B cell (primary cell): ENCODE measurements around the gene C1orf116. TPM values are rescaled to one million over a fixed set of nuclear protein-coding genes. Genes with fewer than 3 reads are reported as not detected.

Experiments
- ATAC-seq: fragments of 200-7000 bp; cut with Tn5 transposase; one replicate; pipeline ENCODE4 v1.10.0; 2021; ENCODE audit warnings: low read depth, mild to moderate bottlenecking, moderate number of reproducible peaks, moderate library complexity
- CTCF ChIA-PET: fragments of 350-600 bp; sonication (Branson Sonifier 250); formaldehyde crosslinking; loops from one replicate; lab custom pipeline; 2021; ENCODE audit warnings: antibody characterized with exemption, inconsistent platforms; lab: Charles Lee
- POLR2A ChIA-PET: fragments of 350-600 bp; sonication (Branson Sonifier 250); formaldehyde crosslinking; loops from one replicate; lab custom pipeline; 2021; ENCODE audit warnings: antibody characterized with exemption; lab: Charles Lee
- DNase-seq: peaks from one replicate; pipeline ENCODE4 v3.0.0; 2013
- H2AFZ ChIP-seq: 2 replicates; pipeline ENCODE4 v1.6.1; 2012; ENCODE audit warnings: mild to moderate bottlenecking, low read depth, low read length; ENCODE audit not compliant: insufficient read depth, poor library complexity, severe bottlenecking
- H3K27ac ChIP-seq, 2 donors: 1 replicate in 1 of 2; 2 replicates in 1 of 2; pipeline ENCODE4 v1.5.1; 2012 to 2013; ENCODE audit warnings: low read length in 2 of 2, mild to moderate bottlenecking in 2 of 2, moderate library complexity in 1 of 2
- H3K27me3 ChIP-seq, 4 experiments: fragments of 200-600 bp in 1 of 4; sonication (generic) in 1 of 4; replicated peaks in 1 of 4; 1 replicate in 2 of 4; 2 replicates in 2 of 4; pipeline versions ENCODE4 v1.6.1 to v1.7.0; 2013 to 2016; ENCODE audit warnings: low read length in 3 of 4, mild to moderate bottlenecking in 2 of 4, mixed read lengths in 1 of 4, moderate library complexity in 1 of 4; ENCODE audit not compliant: insufficient read depth in 4 of 4, control insufficient read depth in 3 of 4; ENCODE audit errors: control extremely low read depth in 1 of 4
- H3K36me3 ChIP-seq, 2 experiments: replicated peaks in 1 of 2; 1 replicate in 1 of 2; 2 replicates in 1 of 2; pipeline versions ENCODE4 v1.6.1 to v1.7.1; 2013; ENCODE audit warnings: low read length in 1 of 2; ENCODE audit not compliant: insufficient read depth in 2 of 2, control insufficient read depth in 1 of 2; ENCODE audit errors: control extremely low read depth in 1 of 2, extremely low read depth in 1 of 2
- H3K4me1 ChIP-seq, 2 donors: fragments of 200-600 bp in 1 of 2; sonication (generic) in 1 of 2; 1 replicate in 1 of 2; 2 replicates in 1 of 2; pipeline versions ENCODE4 v1.5.1 to v1.6.1; 2013 to 2017; ENCODE audit warnings: low read length in 2 of 2; ENCODE audit not compliant: control insufficient read depth in 2 of 2, insufficient read depth in 2 of 2
- H3K4me2 ChIP-seq: replicated peaks from 2 replicates; pipeline ENCODE3; 2012; ENCODE audit warnings: mild to moderate bottlenecking, low read depth, low read length; ENCODE audit not compliant: poor library complexity, severe bottlenecking
- H3K4me3 ChIP-seq, 5 experiments: fragments of 200-600 bp in 1 of 5; sonication (generic) in 1 of 5; 1 replicate in 3 of 5; 2 replicates in 2 of 5; pipeline versions ENCODE4 v1.5.1 to v1.7.0; 2011 to 2016; ENCODE audit warnings: low read length in 4 of 5, mild to moderate bottlenecking in 4 of 5, low read depth in 2 of 5, control low read depth in 1 of 5, moderate library complexity in 1 of 5; ENCODE audit not compliant: insufficient read depth in 1 of 5; ENCODE audit errors: control extremely low read depth in 1 of 5, extremely low read depth in 1 of 5
- H3K79me2 ChIP-seq: fragments of 200-600 bp; sonication (generic); one replicate; pipeline ENCODE4 v1.6.0; 2016; ENCODE audit warnings: low read length; ENCODE audit not compliant: control insufficient read depth, insufficient read depth
- H3K9ac ChIP-seq: fragments of 200-600 bp; sonication (generic); 2 replicates; pipeline ENCODE4 v1.6.1; 2017; ENCODE audit warnings: mild to moderate bottlenecking, low read length, moderate library complexity
- H3K9me3 ChIP-seq, 3 donors: one replicate each; pipeline versions ENCODE4 v1.6.1 to v1.7.1; 2013; ENCODE audit warnings: low read length in 2 of 3; ENCODE audit not compliant: control insufficient read depth in 2 of 3, insufficient read depth in 1 of 3; ENCODE audit errors: control extremely low read depth in 1 of 3
- H4K20me1 ChIP-seq: 2 replicates; pipeline ENCODE4 v1.6.0; 2012; ENCODE audit warnings: mild to moderate bottlenecking, low read length; ENCODE audit not compliant: insufficient read depth, control insufficient read depth, poor library complexity, severe bottlenecking
- H3K27ac Mint-ChIP-seq: one replicate; pipeline ENCODE4 v1.8.0; 2021; ENCODE audit warnings: mixed read lengths
- H3K27me3 Mint-ChIP-seq: one replicate; pipeline ENCODE4 v1.8.0; 2021; ENCODE audit warnings: mixed read lengths
- H3K4me1 Mint-ChIP-seq: one replicate; pipeline ENCODE4 v1.8.0; 2021; ENCODE audit warnings: mixed read lengths
- H3K4me3 Mint-ChIP-seq: one replicate; pipeline ENCODE4 v1.8.0; 2021; ENCODE audit warnings: mixed read lengths
- H3K9me3 Mint-ChIP-seq: one replicate; pipeline ENCODE4 v1.8.0; 2022; ENCODE audit warnings: mixed read lengths; ENCODE audit not compliant: insufficient read depth
- EZH2 ChIP-seq: IDR thresholded peaks from 2 replicates; pipeline ENCODE4 v1.6.1; 2012; ENCODE audit warnings: borderline replicate concordance, low read depth, mild to moderate bottlenecking, moderate library complexity, low read length; ENCODE audit not compliant: insufficient read depth, poor library complexity, severe bottlenecking
- WGBS: methylation state at CpG from one replicate; pipeline ENCODE4 v1.1.5; 2013; ENCODE audit warnings: missing lambda C conversion rate; ENCODE audit not compliant: insufficient coverage; 5-methylcytosine and 5-hydroxymethylcytosine counted together
- intact Hi-C: fragments of 100-400 bp; cut with micrococcal nuclease; formaldehyde crosslinking; loops from one replicate; pipeline ENCODE4 v1.10.0; 2022
- polyA plus RNA-seq: library from polyadenylated mRNA; depleted of rRNA; stranded (reverse); fragments of >200 nt; gene quantifications from 2 replicates; pipeline ENCODE4 v1.2.3, GENCODE V29; 2012
- total RNA-seq, 2 donors: library from RNA; stranded (reverse); fragments of 120-200 nt in 1 of 2; gene quantifications; 1 replicate in 1 of 2; 2 replicates in 1 of 2; pipeline versions ENCODE4 v1.2.3 to v1.2.4, GENCODE V29; 2013 to 2022
- TF ChIP-seq, protein P1 (sequence below): fragments of 200-600 bp; IDR thresholded peaks from one replicate; pipeline ENCODE4 v1.8.0; 2022; ENCODE audit warnings: antibody characterized with exemption, mild to moderate bottlenecking

C1orf116 gene
- total and polyA plus RNA-seq, 2 donors (not counting 1 experiment from before 2014, with no cell fraction given): 0.09 TPM; not detected in 1

DNA sequence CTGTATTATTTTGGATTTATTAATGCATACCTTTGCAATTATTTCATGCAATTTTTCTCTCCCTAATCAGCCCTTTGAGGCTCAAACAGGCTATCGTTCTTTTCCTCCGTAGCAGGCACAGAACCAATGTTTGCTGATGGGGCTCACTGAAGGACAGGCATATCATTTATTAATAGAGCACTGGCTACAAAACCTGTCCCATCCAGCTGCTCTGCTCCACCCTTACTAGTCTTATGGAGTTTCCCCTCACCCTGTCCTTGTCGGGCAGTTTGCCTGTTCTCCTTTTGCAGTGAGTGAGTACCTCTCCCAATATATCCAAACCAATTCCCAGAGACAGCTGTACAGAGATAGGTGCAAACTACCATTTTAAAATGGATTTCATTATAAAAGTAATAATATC, 45.7 kb downstream of the C1orf116 start:
- H2AFZ ChIP-seq: no peak overlapping the region
- ChIA-PET POLR2A (no interaction called here), CTCF (interaction anchor here (1.0 to 2.1 kb wide), 4 partner anchors 177 to 356 kb away, joined by 3 to 6 read pairs (median 6); no protein-coding TSS in a partner anchor)
- Mint-ChIP-seq H3K4me3 (no peak overlapping the region), H3K27ac (no peak overlapping the region), H3K9me3 (no peaks in the 10 kb centered on the region), H3K4me1 (no peaks in the 10 kb centered on the region), H3K27me3 (peaks cover 26% of the 10 kb centered on the region)
- H3K9me3 ChIP-seq: no peaks in the 10 kb centered on the region
- no peaks in the 10 kb centered on the region for H3K79me2 ChIP-seq
- TF ChIP-seq, protein P1, sequence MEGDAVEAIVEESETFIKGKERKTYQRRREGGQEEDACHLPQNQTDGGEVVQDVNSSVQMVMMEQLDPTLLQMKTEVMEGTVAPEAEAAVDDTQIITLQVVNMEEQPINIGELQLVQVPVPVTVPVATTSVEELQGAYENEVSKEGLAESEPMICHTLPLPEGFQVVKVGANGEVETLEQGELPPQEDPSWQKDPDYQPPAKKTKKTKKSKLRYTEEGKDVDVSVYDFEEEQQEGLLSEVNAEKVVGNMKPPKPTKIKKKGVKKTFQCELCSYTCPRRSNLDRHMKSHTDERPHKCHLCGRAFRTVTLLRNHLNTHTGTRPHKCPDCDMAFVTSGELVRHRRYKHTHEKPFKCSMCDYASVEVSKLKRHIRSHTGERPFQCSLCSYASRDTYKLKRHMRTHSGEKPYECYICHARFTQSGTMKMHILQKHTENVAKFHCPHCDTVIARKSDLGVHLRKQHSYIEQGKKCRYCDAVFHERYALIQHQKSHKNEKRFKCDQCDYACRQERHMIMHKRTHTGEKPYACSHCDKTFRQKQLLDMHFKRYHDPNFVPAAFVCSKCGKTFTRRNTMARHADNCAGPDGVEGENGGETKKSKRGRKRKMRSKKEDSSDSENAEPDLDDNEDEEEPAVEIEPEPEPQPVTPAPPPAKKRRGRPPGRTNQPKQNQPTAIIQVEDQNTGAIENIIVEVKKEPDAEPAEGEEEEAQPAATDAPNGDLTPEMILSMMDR: no peak
- no peak for TF ChIP-seq EZH2
- no peak overlapping the region for H3K9ac ChIP-seq
- 100% methylated on average over 2 of the region's 3 CpGs for WGBS
- H3K4me2 ChIP-seq: no peak overlapping the region
- DNase-seq (no peak), ATAC-seq (no peak)
- no peaks in the 10 kb centered on the region for H3K4me1 ChIP-seq
- intact Hi-C loops: loop anchor here (10.0 kb wide), 1 partner anchor 492 kb away; no protein-coding TSS in a partner anchor
- H3K27me3 ChIP-seq: peaks cover 0 to 4% (median 2%) of the 10 kb centered on the region in 4 experiments
- H3K27ac ChIP-seq: no peak overlapping the region
- no peak overlapping the region for H3K4me3 ChIP-seq
- H4K20me1 ChIP-seq: no peaks in the 10 kb centered on the region
- H3K36me3 ChIP-seq: no peaks in the 10 kb centered on the region

DNA sequence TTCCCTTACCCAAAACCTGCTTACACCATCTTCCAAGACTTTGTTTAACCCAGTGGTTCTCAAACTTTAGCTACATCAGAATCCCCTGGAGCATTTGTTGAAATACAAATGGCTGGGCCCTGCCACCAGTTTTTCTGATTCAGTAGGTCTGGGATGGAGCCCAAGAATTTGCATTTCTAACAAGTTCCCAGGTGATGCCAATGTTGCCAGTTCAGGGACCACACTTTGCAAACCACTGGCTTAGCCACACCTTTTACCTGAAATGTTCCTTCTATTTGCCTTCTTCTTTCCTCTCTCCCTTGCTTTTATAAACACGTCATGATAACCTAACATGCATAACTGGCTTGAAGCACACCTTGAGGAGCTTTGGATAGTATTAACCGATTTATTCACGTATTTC, 46.2 kb downstream of the C1orf116 start:
- Mint-ChIP-seq H3K4me1 (no peaks in the 10 kb centered on the region), H3K27ac (no peak overlapping the region), H3K9me3 (no peaks in the 10 kb centered on the region), H3K4me3 (no peak overlapping the region), H3K27me3 (peaks cover 22% of the 10 kb centered on the region)
- peaks cover 0 to 4% (median 2%) of the 10 kb centered on the region in 4 experiments for H3K27me3 ChIP-seq
- ChIA-PET CTCF (interaction anchor here (0.9 to 2.1 kb wide), 8 partner anchors 14 to 355 kb away, joined by 3 to 6 read pairs (median 4); partner anchors contain the start of gene DYRK3), POLR2A (no interaction called here)
- H3K36me3 ChIP-seq: no peaks in the 10 kb centered on the region
- H3K4me2 ChIP-seq: no peak overlapping the region
- H4K20me1 ChIP-seq: no peaks in the 10 kb centered on the region
- H2AFZ ChIP-seq: no peak overlapping the region
- no peaks in the 10 kb centered on the region for H3K4me1 ChIP-seq
- WGBS: 100% methylated on average over 1 of the region's 3 CpGs
- ATAC-seq: no peak
- H3K9me3 ChIP-seq: no peaks in the 10 kb centered on the region
- no peak for DNase-seq
- H3K4me3 ChIP-seq: no peak overlapping the region
- TF ChIP-seq, protein P1: no peak
- no peaks in the 10 kb centered on the region for H3K79me2 ChIP-seq
- no peak overlapping the region for H3K27ac ChIP-seq
- no peak overlapping the region for H3K9ac ChIP-seq
- intact Hi-C loops: loop anchor here (10.0 kb wide), 1 partner anchor 492 kb away; no protein-coding TSS in a partner anchor
